Measurements from ENCODE around the gene HES3. TPM values are rescaled to one million over a fixed set of nuclear protein-coding genes. Genes with fewer than 3 reads are reported as not detected.

The HES3 gene
- total RNA-seq, 1 donor from 2014 or later: not detected

DNA sequence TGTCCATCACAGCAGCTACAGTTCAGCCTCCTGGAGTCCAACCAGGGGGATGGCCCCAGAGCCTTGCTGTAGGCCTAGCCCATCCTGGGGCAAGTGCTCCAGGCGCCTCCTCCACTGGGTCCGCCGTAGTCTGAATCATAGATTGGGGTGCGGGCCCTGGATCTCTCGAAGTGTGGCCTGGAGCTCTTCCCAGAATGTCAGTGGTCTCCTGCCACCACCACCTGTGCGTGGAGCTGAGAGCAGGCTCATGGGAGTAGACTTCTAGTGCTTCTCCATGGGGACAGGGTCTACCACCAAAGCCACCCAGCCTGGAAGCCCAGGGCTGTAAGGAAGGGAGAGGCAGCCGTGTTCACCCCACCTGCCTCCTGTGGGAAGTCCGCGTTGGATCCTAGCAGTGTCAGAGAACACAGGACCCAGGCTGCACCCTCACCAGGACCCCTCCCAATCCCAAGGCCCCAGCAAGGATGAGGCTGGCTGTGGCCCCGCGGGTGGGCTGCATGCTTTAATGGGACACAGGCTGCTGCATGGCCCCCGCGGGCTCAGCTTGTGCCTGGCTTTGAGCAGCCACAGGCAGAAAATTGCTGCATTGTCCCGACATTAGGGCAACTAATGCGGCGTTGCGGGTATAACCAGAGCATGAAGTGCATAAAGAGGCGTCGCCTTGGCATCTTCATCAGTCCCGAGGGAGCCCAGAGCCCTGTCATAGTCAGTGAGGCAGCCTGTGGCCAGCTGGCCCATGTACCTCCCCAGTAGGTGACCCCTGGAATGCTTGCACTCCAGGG lies 735 bp upstream of the HES3 start:
- TF ChIP-seq, protein P1, sequence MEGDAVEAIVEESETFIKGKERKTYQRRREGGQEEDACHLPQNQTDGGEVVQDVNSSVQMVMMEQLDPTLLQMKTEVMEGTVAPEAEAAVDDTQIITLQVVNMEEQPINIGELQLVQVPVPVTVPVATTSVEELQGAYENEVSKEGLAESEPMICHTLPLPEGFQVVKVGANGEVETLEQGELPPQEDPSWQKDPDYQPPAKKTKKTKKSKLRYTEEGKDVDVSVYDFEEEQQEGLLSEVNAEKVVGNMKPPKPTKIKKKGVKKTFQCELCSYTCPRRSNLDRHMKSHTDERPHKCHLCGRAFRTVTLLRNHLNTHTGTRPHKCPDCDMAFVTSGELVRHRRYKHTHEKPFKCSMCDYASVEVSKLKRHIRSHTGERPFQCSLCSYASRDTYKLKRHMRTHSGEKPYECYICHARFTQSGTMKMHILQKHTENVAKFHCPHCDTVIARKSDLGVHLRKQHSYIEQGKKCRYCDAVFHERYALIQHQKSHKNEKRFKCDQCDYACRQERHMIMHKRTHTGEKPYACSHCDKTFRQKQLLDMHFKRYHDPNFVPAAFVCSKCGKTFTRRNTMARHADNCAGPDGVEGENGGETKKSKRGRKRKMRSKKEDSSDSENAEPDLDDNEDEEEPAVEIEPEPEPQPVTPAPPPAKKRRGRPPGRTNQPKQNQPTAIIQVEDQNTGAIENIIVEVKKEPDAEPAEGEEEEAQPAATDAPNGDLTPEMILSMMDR (IDR thresholded peaks at IDR 0.05; ENCODE audit: insufficient read depth, low read length, poor library complexity, severe bottlenecking): no peak
- H3K36me3 ChIP-seq (ENCODE audit: control insufficient read depth, insufficient read depth, low read length): no peaks in the 10 kb centered on the region
- DNase-seq (ENCODE audit: low read depth): no peak
- no peak overlapping the region for H3K4me3 ChIP-seq (ENCODE audit: low read depth, low read length)
- peaks cover 75% of the 10 kb centered on the region for H3K27me3 ChIP-seq (ENCODE audit: control insufficient read depth, insufficient read depth, low read length)

GRCh38 chr1:6244401-6245049 lies 546 bp downstream of the HES3 start:
- no peak for DNase-seq (ENCODE audit: low read depth)
- H3K4me3 ChIP-seq (ENCODE audit: low read depth, low read length): no peak overlapping the region
- peaks cover 79% of the 10 kb centered on the region for H3K27me3 ChIP-seq (ENCODE audit: control insufficient read depth, insufficient read depth, low read length)
- TF ChIP-seq, protein P1 (IDR thresholded peaks at IDR 0.05; ENCODE audit: insufficient read depth, low read length, poor library complexity, severe bottlenecking): no peak
- H3K36me3 ChIP-seq (ENCODE audit: control insufficient read depth, insufficient read depth, low read length): no peaks in the 10 kb centered on the region

- TF ChIP-seq, protein P1 (IDR thresholded peaks at IDR 0.05; ENCODE audit: insufficient read depth, low read length, poor library complexity, severe bottlenecking): peak; percentile 74
- no peak overlapping the region for H3K4me3 ChIP-seq (ENCODE audit: low read depth, low read length)
- DNase-seq (ENCODE audit: low read depth): no peak
- H3K36me3 ChIP-seq (ENCODE audit: control insufficient read depth, insufficient read depth, low read length): no peaks in the 10 kb centered on the region
- H3K27me3 ChIP-seq (ENCODE audit: control insufficient read depth, insufficient read depth, low read length): peaks cover 82% of the 10 kb centered on the region
Measured at GRCh38 chr1:6245086-6245868, 1.3 kb downstream of the HES3 start.

GRCh38 chr1:6245869-6246496 lies 2.0 kb downstream of the HES3 start:
- Histone ChIP-seq H3K27me3 (ENCODE audit: control insufficient read depth, insufficient read depth, low read length) (peaks cover 81% of the 10 kb centered on the region), H3K4me3 (ENCODE audit: low read depth, low read length) (no peak overlapping the region)
- no peak for DNase-seq (ENCODE audit: low read depth)

More at GRCh38 chr1:6245869-6246496, 2.0 kb downstream of the HES3 start:
- TF ChIP-seq, protein P1 (IDR thresholded peaks at IDR 0.05; ENCODE audit: insufficient read depth, low read length, poor library complexity, severe bottlenecking): no peak
- H3K36me3 ChIP-seq (ENCODE audit: control insufficient read depth, insufficient read depth, low read length): no peaks in the 10 kb centered on the region

Measured in kidney epithelial cell (primary cell).